Liver (tissue), 3 donors: Measurements from ENCODE around the gene CHI3L2.

Source experiments
- ATF3 ChIP-seq: IDR thresholded peaks from 2 replicates; pipeline ENCODE4 v1.6.1; 2016; ENCODE audit warnings: antibody characterized with exemption
- CTCF ChIP-seq: fragments of 150-350 bp; IDR thresholded peaks from 2 replicates; pipeline ENCODE4 v1.5.1; 2017; ENCODE audit warnings: improper control_type of control experiment, low read depth, low read length; ENCODE audit not compliant: missing input control
- HNF4A ChIP-seq, 2 donors: conservative IDR thresholded peaks; 2 replicates each; pipeline ENCODE4 v1.6.1; 2016; ENCODE audit warnings: antibody characterized with exemption in 2 of 2, mild to moderate bottlenecking in 2 of 2
- HNF4G ChIP-seq: IDR thresholded peaks from 2 replicates; pipeline ENCODE4 v1.6.1; 2016; ENCODE audit warnings: antibody characterized with exemption
- JUND ChIP-seq, 2 donors: IDR thresholded peaks; 2 replicates each; pipeline ENCODE4 v1.6.1; 2016; ENCODE audit warnings: antibody characterized with exemption in 2 of 2
- MAX ChIP-seq: IDR thresholded peaks from 2 replicates; pipeline ENCODE4 v1.6.1; 2016; ENCODE audit warnings: antibody characterized with exemption
- RAD21 ChIP-seq, 2 donors: IDR thresholded peaks; 2 replicates each; pipeline ENCODE4 v1.6.1; 2016; ENCODE audit warnings: antibody characterized with exemption in 2 of 2, mild to moderate bottlenecking in 2 of 2
- REST ChIP-seq: IDR thresholded peaks from 2 replicates; pipeline ENCODE4 v1.6.1; 2016; ENCODE audit warnings: antibody characterized with exemption, mild to moderate bottlenecking
- RXRA ChIP-seq, 2 donors: IDR thresholded peaks; 2 replicates each; pipeline ENCODE4 v1.6.1; 2017 to 2018; ENCODE audit warnings: antibody characterized with exemption in 2 of 2, mild to moderate bottlenecking in 1 of 2
- SP1 ChIP-seq: IDR thresholded peaks from 2 replicates; pipeline ENCODE4 v1.6.1; 2018; ENCODE audit warnings: antibody characterized with exemption, mild to moderate bottlenecking
- TAF1 ChIP-seq: conservative IDR thresholded peaks from 2 replicates; pipeline ENCODE4 v1.6.1; 2016; ENCODE audit warnings: antibody characterized with exemption, mild to moderate bottlenecking
- ZBTB33 ChIP-seq: IDR thresholded peaks from 2 replicates; pipeline ENCODE4 v1.6.1; 2016; ENCODE audit warnings: antibody characterized with exemption
- donor health status: healthy.
- donor health status: healthy.

- no peak for TF ChIP-seq JUND (IDR thresholded peaks at IDR 0.05)
- no peak for TF ChIP-seq MAX
- no peak for TF ChIP-seq HNF4A (conservative IDR thresholded peaks at IDR 0.05)
- TF ChIP-seq CTCF, result no peak
- no peak for TF ChIP-seq ZBTB33
- TF ChIP-seq SP1, result no peak
- TF ChIP-seq TAF1, result no peak
- no peak for TF ChIP-seq REST
- TF ChIP-seq ATF3, result no peak
- no peak for TF ChIP-seq RAD21 (IDR thresholded peaks at IDR 0.05)
- no peak for TF ChIP-seq HNF4G
- TF ChIP-seq RXRA (IDR thresholded peaks at IDR 0.05), result no peak
Measured at GRCh38 chr1:111225717-111226400, 1.7 kb upstream of the CHI3L2 start.
